ENCODE data around the gene NUMB. TPM values are rescaled to one million over a fixed set of nuclear protein-coding genes. Genes with fewer than 3 reads are reported as not detected.
"Not testable (repeated sequence)": the region's sequence is repeated elsewhere in the genome, so short reads cannot be mapped to it uniquely, and the experiment has no call there.

The NUMB gene
- total RNA-seq, 4 donors from 2014 or later, result 42.4 to 63.5 (median 51.0) TPM

GRCh38 chr14:73359445-73359844 lies 98.9 kb downstream of the NUMB start:
- H3K4me1 ChIP-seq, result no peaks in the 10 kb centered on the region
- no peak overlapping the region for H3K27ac ChIP-seq
- peaks cover 0 to 12% of the 10 kb centered on the region in 2 donors for H3K36me3 ChIP-seq
- no peak for TF ChIP-seq EP300 (IDR thresholded peaks at IDR 0.05)
- no peak for TF ChIP-seq POLR2AphosphoS5 (IDR thresholded peaks at IDR 0.05)
- no peak for TF ChIP-seq POLR2A (IDR thresholded peaks at IDR 0.05)
- TF ChIP-seq, protein P1, sequence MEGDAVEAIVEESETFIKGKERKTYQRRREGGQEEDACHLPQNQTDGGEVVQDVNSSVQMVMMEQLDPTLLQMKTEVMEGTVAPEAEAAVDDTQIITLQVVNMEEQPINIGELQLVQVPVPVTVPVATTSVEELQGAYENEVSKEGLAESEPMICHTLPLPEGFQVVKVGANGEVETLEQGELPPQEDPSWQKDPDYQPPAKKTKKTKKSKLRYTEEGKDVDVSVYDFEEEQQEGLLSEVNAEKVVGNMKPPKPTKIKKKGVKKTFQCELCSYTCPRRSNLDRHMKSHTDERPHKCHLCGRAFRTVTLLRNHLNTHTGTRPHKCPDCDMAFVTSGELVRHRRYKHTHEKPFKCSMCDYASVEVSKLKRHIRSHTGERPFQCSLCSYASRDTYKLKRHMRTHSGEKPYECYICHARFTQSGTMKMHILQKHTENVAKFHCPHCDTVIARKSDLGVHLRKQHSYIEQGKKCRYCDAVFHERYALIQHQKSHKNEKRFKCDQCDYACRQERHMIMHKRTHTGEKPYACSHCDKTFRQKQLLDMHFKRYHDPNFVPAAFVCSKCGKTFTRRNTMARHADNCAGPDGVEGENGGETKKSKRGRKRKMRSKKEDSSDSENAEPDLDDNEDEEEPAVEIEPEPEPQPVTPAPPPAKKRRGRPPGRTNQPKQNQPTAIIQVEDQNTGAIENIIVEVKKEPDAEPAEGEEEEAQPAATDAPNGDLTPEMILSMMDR (IDR thresholded peaks at IDR 0.05), result no peak
- no peak overlapping the region for H3K4me3 ChIP-seq
- no peaks in the 10 kb centered on the region for H3K27me3 ChIP-seq
- H3K9me3 ChIP-seq, result no peaks in the 10 kb centered on the region
- ATAC-seq, result no peak

- 100% methylated on average over 1 of the region's 1 CpG for WGBS, 2 donors (ENCODE audit: low coverage in 1 of 2)
Measured at GRCh38 chr14:73358187-73358586, 100.2 kb downstream of the NUMB start.

DNA sequence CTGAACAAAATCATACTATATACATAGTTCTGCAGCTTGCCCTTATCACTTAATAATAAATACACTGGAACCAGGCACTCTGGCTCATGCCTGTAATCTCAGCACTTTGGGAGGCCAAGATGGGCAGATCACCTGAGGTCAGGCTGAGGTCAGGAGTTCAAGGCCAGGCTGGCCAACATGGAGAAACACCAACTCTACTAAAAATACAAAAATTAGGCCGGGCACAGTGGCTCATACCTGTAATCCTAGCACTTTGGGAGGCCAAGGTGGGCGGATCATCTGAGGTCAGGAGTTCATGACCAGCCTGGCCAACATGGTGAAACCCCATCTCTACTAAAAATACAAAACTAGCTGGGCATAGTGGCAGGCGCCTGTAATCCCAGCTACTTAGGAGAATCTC lies 109.3 kb downstream of the NUMB start:
- H3K9me3 ChIP-seq, result not testable (repeated sequence)
- WGBS, 2 donors (ENCODE audit: low coverage in 1 of 2), result 94% methylated on average over 3 of the region's 3 CpGs; no CpG with 5 or more reads in 1 of the 2 donors

More at GRCh38 chr14:73358187-73358586, 100.2 kb downstream of the NUMB start:
- peaks cover 0 to 25% of the 10 kb centered on the region in 2 donors for H3K36me3 ChIP-seq
- H3K9me3 ChIP-seq, result no peaks in the 10 kb centered on the region
- H3K4me3 ChIP-seq, result no peak overlapping the region
- H3K4me1 ChIP-seq, result no peaks in the 10 kb centered on the region
- no peak for ATAC-seq
- no peaks in the 10 kb centered on the region for H3K27me3 ChIP-seq
- H3K27ac ChIP-seq, result no peak overlapping the region
- TF ChIP-seq EP300 (IDR thresholded peaks at IDR 0.05) (no peak), POLR2AphosphoS5 (IDR thresholded peaks at IDR 0.05) (no peak), POLR2A (IDR thresholded peaks at IDR 0.05) (no peak)
- TF ChIP-seq, protein P1 (IDR thresholded peaks at IDR 0.05), result no peak

DNA sequence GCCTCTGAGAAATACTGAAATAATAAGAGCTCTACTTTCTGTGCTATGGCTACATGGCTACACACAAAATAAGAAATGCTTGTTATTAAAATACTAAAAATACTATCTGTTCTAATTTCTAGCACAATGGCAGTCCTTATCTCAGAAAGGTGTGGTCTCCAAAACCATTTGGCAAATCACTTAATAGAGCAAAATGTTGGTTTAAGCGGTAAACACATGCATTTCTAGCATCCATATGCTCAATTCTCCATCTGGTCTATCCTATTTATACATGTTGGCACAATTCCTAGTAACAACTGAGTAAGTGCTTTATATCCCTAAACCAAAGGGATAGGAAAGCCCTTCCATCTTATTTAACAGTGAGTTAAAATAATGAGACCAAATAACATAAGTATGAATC lies 114.0 kb downstream of the NUMB start:
- H3K9me3 ChIP-seq, result no peaks in the 10 kb centered on the region
- ATAC-seq, result no peak
- no peaks in the 10 kb centered on the region for H3K27me3 ChIP-seq
- 56 to 60% methylated on average over 1 of the region's 1 CpG for WGBS, 2 donors (ENCODE audit: low coverage in 1 of 2)
- H3K36me3 ChIP-seq, result no peaks in the 10 kb centered on the region
- no peak overlapping the region for H3K4me3 ChIP-seq
- peaks cover 0 to 4% (median 0%) of the 10 kb centered on the region in 3 donors for H3K4me1 ChIP-seq
- no peak overlapping the region for H3K27ac ChIP-seq
- TF ChIP-seq POLR2AphosphoS5 (IDR thresholded peaks at IDR 0.05) (no peak), POLR2A (IDR thresholded peaks at IDR 0.05) (no peak), EP300 (IDR thresholded peaks at IDR 0.05) (no peak)
- TF ChIP-seq, protein P1 (IDR thresholded peaks at IDR 0.05), result no peak

More for the DNA sequence above, 109.3 kb downstream of the NUMB start:
- H3K36me3 ChIP-seq, result peaks cover 0 to 10% of the 10 kb centered on the region in 2 donors
- ATAC-seq, H3K4me1 ChIP-seq, H3K27ac ChIP-seq, H3K27me3 ChIP-seq, H3K4me3 ChIP-seq: not testable (repeated sequence)

DNA sequence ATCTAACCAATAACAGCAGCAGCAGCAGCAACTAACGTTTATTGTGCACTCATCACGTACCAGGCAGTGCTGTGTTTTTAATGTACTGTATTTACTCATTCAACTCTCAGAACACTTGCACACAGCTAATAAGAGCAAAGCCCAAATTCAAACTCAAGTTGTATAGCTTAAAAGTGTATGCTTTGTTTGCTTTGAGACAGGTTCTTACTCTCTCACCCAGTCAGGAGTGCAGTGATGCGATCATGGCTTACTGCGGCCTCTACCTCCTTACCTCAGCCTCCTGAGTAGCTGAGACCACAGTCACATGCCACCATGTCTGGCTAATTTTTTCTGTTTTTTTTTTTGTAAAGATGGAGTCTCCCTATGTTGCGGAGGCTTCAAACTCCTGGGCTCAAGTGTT lies 115.7 kb downstream of the NUMB start:
- H3K27me3 ChIP-seq, result no peaks in the 10 kb centered on the region
- ATAC-seq, result no peak
- no peak overlapping the region for H3K27ac ChIP-seq
- 68 to 79% methylated on average over 4 to 5 of the region's 5 CpGs for WGBS, 2 donors (ENCODE audit: low coverage in 1 of 2)
- no peak overlapping the region for H3K4me3 ChIP-seq
- peaks cover 0 to 4% (median 0%) of the 10 kb centered on the region in 3 donors for H3K4me1 ChIP-seq
- H3K36me3 ChIP-seq, result no peaks in the 10 kb centered on the region
- H3K9me3 ChIP-seq, result no peaks in the 10 kb centered on the region
- TF ChIP-seq POLR2A (IDR thresholded peaks at IDR 0.05), result no peak
- no peak for TF ChIP-seq EP300 (IDR thresholded peaks at IDR 0.05)
- no peak for TF ChIP-seq POLR2AphosphoS5 (IDR thresholded peaks at IDR 0.05)
- TF ChIP-seq, protein P1 (IDR thresholded peaks at IDR 0.05), result no peak
